Ovary (tissue), 9 donors: ENCODE data around the gene TSC22D4. TPM values are rescaled to one million over a fixed set of nuclear protein-coding genes. Genes with fewer than 3 reads are reported as not detected.
A peak's percentile ranks its signal among the peaks of the same experiment; 100 is the strongest.
"Not testable (repeated sequence)": the region's sequence is repeated elsewhere in the genome, so short reads cannot be mapped to it uniquely, and the experiment has no call there.

Experiments used
- DNase-seq, 5 donors: peaks; one replicate each; pipeline ENCODE4 v3.0.0-alpha.2; 2019 to 2020
- H3K27ac ChIP-seq, 2 donors: fragments of 200-600 bp; one replicate each; pipeline versions ENCODE4 v1.5.1 to v1.8.0; 2019 to 2022
- H3K27me3 ChIP-seq: fragments of 200-600 bp; one replicate; pipeline ENCODE4 v1.8.0; 2022
- H3K36me3 ChIP-seq: fragments of 200-600 bp; sonication (generic); one replicate; pipeline ENCODE4 v1.5.1; 2019
- H3K4me1 ChIP-seq: one replicate; pipeline ENCODE4 v1.8.1; 2013; ENCODE audit warnings: mild to moderate bottlenecking, moderate library complexity; ENCODE audit not compliant: insufficient read depth
- H3K4me3 ChIP-seq: fragments of 200-600 bp; sonication (generic); one replicate; pipeline ENCODE4 v1.5.1; 2017
- H3K9me3 ChIP-seq, 2 donors: fragments of 200-600 bp in 1 of 2; sonication (generic) in 1 of 2; one replicate each; pipeline versions ENCODE4 v1.5.1 to v1.8.1; 2013 to 2019; ENCODE audit warnings: mild to moderate bottlenecking in 1 of 2, moderate library complexity in 1 of 2
- CTCF ChIP-seq, 3 donors: fragments of 450-650 bp in 2 of 3; fragments of 200-600 bp in 1 of 3; IDR thresholded peaks; one replicate each; pipeline versions ENCODE4 v1.5.1 to v1.8.0; 2016 to 2022; ENCODE audit warnings: antibody characterized with exemption in 3 of 3, mild to moderate bottlenecking in 1 of 3
- EP300 ChIP-seq: sonication (generic); formaldehyde crosslinking; IDR thresholded peaks from one replicate; pipeline ENCODE4 v1.6.1; 2017; ENCODE audit warnings: antibody characterized with exemption
- POLR2A ChIP-seq: fragments of 450-650 bp; IDR thresholded peaks from one replicate; pipeline ENCODE4 v1.6.1; 2017; ENCODE audit warnings: antibody characterized with exemption, mild to moderate bottlenecking, moderate library complexity
- WGBS, 3 donors: extraction: QIAGEN DNeasy Blood & Tissue Kit in 1 of 3; methylation state at CpG; one replicate each; pipeline versions ENCODE4 v1.1.5 to v1.1.7; 2013 to 2017; 5-methylcytosine and 5-hydroxymethylcytosine counted together
- intact Hi-C, 4 donors: fragments of 100-400 bp; cut with DNase I; formaldehyde crosslinking; loops; one replicate each; pipeline versions ENCODE4 v1.11.0 to v1.15.1; 2022 to 2023
- polyA plus RNA-seq, 2 donors: library from polyadenylated mRNA; stranded (reverse); fragments of 200-250 nt in 1 of 2; fragments of 350-450 nt in 1 of 2; fragmentation: Illumina TruSeq in 1 of 2; extraction: RNeasy Lipid Tissue Mini Kit (QIAGEN cat#74804) in 1 of 2; gene quantifications; one replicate each; pipeline ENCODE4 v1.2.3, GENCODE V29; 2013 to 2014
- total RNA-seq, 7 donors: library from RNA; depleted of rRNA in 2 of 7; stranded (reverse); fragments of >200 nt in 2 of 7; fragmentation: NEBNext Ultra II Directional in 3 of 7; extraction: Animal tissue kit (Norgen Biotek cat#: 25700) in 3 of 7; gene quantifications; one replicate each; pipeline versions ENCODE4 v1.1.0 to v1.2.4, GENCODE V29; 2016 to 2023
- donor health status: DM: no; HTN: no; CAD: no; lungs with moderate emphysema.
- donor health status: DM: no; HTN: no; CAD: no.
- donor health status: Bipolar disorder and iron deficiency.
- donor health status: DM: yes; HTN: yes; CAD: no.
- donor health status: DM: no; HTN: no; CAD: no.
- donor health status: DM: yes; HTN: yes; CAD: no.

TSC22D4 gene
- total and polyA plus RNA-seq, 9 donors, result 6.5 to 57.3 (median 40.4) TPM

- H3K4me1 ChIP-seq, result peaks cover 2% of the 10 kb centered on the region
- 63 to 68% (median 64%) methylated on average over 2 of the region's 2 CpGs for WGBS, 3 donors
- H3K9me3 ChIP-seq, result no peaks in the 10 kb centered on the region
- TF ChIP-seq POLR2A (no peak), CTCF (IDR thresholded peaks at IDR 0.05) (no peak)
- intact Hi-C loops, result no loop called here
- H3K27me3 ChIP-seq, result no peaks in the 10 kb centered on the region
- no peaks in the 10 kb centered on the region for H3K36me3 ChIP-seq
- DNase-seq, result peak in 1 of 5 donors; percentile 8
- H3K4me3 ChIP-seq, result no peak overlapping the region
- no peak overlapping the region for H3K27ac ChIP-seq
Measured at GRCh38 chr7:100446040-100446439, 33.0 kb downstream of the TSC22D4 start.

DNA sequence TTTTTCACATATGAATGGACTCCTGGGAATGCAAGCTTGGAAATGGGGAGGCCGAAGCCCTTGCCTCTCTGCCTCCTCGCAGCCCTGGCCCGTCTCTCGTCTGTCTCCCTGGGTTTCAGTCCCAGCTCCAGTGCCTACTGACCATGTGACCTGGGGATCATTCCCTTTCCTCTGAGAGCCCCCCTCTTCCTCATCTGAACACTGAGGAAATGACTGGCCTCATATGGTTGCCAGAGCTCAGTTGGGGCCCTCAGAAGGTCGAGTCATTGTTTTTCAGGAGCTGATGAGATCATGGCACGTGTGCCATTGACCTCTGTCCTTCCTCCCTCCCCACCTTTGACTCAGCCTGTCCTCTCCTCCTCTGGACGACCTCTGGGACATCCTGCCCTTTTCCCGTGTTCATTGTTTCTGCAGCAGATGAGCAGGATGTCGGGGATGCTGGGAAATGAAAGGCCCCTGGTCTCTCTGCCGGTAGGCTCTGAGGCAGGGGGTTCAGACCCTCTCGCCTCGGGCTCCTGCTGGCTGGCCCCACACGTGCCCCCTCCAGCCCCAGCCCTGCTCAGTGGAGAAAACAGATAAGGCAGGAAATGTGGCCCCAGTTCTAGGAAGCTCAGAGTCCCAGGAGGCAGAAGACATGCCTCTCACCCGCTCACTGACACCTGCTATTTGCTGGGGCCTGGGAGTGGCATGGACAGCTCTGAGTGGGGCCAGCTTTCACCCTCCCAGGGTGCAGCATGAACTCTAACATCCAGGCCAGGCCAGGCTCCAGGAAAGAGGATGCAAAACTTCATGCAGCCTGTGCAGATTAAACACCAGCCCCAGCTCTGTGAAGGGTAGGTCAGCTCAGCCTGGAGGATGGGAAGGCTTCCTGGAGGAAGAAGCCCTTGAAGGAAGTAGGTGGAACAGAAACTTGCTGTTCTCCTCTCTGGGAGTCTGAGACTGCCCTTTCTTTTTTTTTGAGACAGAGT, 34.4 kb downstream of the TSC22D4 start:
- H3K27ac ChIP-seq, result no peak overlapping the region
- TF ChIP-seq CTCF (IDR thresholded peaks at IDR 0.05), result no peak
- TF ChIP-seq POLR2A, result no peak
- TF ChIP-seq EP300, result no peak
- H3K36me3 ChIP-seq, result no peaks in the 10 kb centered on the region
- no peaks in the 10 kb centered on the region for H3K27me3 ChIP-seq
- DNase-seq, result peak in 3 of 5 donors; percentile 27 to 56 (median 33)
- intact Hi-C loops, result no loop called here
- 34 to 37% (median 36%) methylated on average over 14 of the region's 14 CpGs for WGBS, 3 donors
- no peaks in the 10 kb centered on the region for H3K9me3 ChIP-seq
- H3K4me1 ChIP-seq, result no peaks in the 10 kb centered on the region
- H3K4me3 ChIP-seq, result no peak overlapping the region

DNA sequence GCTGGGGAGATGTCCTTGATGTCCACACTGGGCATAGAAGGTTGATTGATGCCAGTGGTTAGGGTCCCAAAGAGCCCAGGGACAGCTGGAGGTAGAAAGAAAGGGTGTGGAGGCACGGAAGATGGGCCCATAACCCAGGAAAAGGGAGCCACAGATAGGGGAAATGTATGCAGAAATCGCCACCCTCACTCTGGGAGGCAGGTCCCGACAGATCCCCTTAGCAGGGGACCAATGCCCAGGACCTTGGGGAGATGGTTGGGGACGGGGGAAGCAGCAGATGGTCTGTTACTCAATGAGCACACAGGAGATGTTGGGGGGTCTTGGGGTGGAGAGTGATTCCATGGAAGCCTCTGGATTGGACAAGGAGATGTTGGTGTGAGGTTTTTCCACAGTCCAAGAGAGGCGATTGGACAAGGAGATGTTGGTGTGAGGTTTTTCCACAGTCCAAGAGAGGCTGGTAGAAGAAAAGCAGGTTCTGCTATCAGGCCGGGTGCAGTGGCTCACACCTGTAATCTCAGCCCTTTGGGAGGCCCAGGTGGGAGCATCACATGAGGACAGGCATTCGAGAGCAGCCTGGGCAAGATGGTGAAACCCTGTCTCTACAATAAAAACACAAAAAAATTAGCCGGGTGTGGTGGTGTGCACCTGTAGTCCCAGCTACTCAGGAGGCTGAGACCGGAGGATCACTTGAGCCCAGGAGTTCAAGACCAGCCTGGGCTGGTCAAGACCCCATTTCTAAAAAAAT, 35.7 kb downstream of the TSC22D4 start:
- peak in 3 of 5 donors; percentile 8 to 25 (median 9) for DNase-seq
- H3K27ac ChIP-seq, result no peak overlapping the region
- intact Hi-C loops, result no loop called here
- H3K4me3 ChIP-seq, result no peak overlapping the region
- H3K27me3 ChIP-seq, result no peaks in the 10 kb centered on the region
- no peaks in the 10 kb centered on the region for H3K4me1 ChIP-seq
- no peak for TF ChIP-seq POLR2A
- WGBS, 3 donors, result 88 to 94% (median 92%) methylated on average over 9 of the region's 9 CpGs
- no peaks in the 10 kb centered on the region for H3K9me3 ChIP-seq
- H3K36me3 ChIP-seq, result no peaks in the 10 kb centered on the region

DNA sequence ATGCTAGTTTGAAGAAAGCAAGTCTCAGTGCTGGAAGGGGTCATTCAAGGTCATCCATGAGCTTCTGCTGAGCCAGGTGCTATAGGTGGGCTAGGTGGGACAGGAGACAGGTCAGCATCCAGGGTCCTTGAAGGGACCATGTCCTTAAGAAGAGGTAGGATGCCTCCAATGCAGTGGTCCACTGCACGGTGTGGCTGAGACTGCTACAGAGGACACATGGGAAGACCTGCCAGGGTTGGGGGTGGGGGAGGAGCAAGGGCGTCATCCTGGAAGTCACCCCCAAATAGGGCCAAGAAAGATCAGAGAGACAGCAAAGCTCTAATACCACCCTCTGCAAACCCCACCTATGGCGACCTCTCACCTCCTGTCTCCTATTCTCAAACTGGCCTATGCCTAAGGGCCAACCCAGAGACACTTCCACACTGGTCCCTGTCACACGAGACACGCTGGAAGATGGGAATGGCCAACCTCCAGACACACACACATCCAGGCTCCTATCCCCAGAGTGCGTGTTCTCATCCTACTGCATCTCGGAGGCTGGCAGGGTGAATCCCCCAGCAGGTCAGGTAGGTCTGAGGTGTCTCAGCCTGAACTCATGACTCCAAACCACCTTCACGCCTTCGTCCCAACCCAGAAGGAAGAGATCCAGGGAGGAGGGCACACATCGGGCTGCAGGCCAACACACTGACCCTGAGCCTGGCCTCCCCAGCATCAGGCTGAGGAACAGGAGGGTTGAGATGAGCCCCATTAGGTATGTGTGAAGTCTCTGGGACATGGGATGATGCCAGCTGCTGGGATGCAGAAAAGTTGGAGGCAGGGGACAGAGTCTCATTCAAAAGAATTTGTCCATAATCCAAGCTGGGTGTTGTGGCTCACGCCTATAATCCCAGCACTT, 37.1 kb downstream of the TSC22D4 start:
- no peaks in the 10 kb centered on the region for H3K36me3 ChIP-seq
- TF ChIP-seq POLR2A, result no peak
- TF ChIP-seq EP300, result no peak
- no peak for TF ChIP-seq CTCF (IDR thresholded peaks at IDR 0.05)
- H3K4me3 ChIP-seq, result no peak overlapping the region
- no peak overlapping the region for H3K27ac ChIP-seq
- peak in 3 of 5 donors; percentile 15 to 36 (median 18) for DNase-seq
- H3K4me1 ChIP-seq, result peaks cover 2% of the 10 kb centered on the region
- 82 to 90% (median 88%) methylated on average over 11 of the region's 11 CpGs for WGBS, 3 donors
- no peaks in the 10 kb centered on the region for H3K9me3 ChIP-seq
- no peaks in the 10 kb centered on the region for H3K27me3 ChIP-seq
- intact Hi-C loops, result no loop called here

- peaks cover 12% of the 10 kb centered on the region for H3K4me1 ChIP-seq
- DNase-seq, result peak in 1 of 5 donors; percentile 13
- H3K9me3 ChIP-seq, H3K27me3 ChIP-seq, intact Hi-C loops, H3K27ac ChIP-seq, H3K4me3 ChIP-seq, H3K36me3 ChIP-seq: not testable (repeated sequence)
- 85 to 90% (median 88%) methylated on average over 7 of the region's 7 CpGs for WGBS, 3 donors
Measured at GRCh38 chr7:100439244-100439643, 39.8 kb downstream of the TSC22D4 start.

DNA sequence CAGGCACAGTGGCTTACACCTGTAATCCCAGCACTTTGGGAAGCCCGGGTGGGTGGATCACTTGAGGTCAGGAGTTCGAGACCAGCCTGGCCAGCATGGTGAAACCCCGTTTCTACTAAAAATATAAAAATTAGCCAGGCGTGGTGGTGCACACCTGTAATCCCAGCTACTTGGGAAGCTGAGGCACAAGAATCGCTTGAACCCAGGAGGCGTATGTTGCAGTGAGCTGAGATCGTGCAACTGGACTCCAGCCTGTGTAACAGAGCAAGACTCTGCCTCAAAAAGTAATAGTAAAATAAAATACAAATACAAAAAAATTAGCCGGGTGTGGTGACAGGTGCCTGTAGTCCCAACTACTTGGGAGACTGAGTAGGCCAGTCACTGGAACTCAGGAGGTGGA, 40.3 kb downstream of the TSC22D4 start:
- H3K4me3 ChIP-seq, H3K27ac ChIP-seq, H3K9me3 ChIP-seq, H3K27me3 ChIP-seq, intact Hi-C loops, H3K36me3 ChIP-seq: not testable (repeated sequence)
- peaks cover 12% of the 10 kb centered on the region for H3K4me1 ChIP-seq
- peak in 3 of 5 donors; percentile 11 to 15 (median 12) for DNase-seq
- WGBS, 3 donors, result 89 to 93% (median 91%) methylated on average over 8 of the region's 8 CpGs
